HUES6 (cell line): ENCODE results near the gene IQGAP2.
A peak's percentile ranks its signal among the peaks of the same experiment; 100 is the strongest.
"Not testable (repeated sequence)": the region's sequence is repeated elsewhere in the genome, so short reads cannot be mapped to it uniquely, and the experiment has no call there.

ENCODE experiments used
- H3K27ac ChIP-seq: 2 replicates; pipeline ENCODE4 v1.7.0; 2013; ENCODE audit warnings: low read depth, mild to moderate bottlenecking, low read length, inconsistent platforms
- H3K27me3 ChIP-seq: 2 replicates; pipeline ENCODE4 v1.6.1; 2013; ENCODE audit warnings: low read length; ENCODE audit not compliant: control insufficient read depth, insufficient read depth
- H3K36me3 ChIP-seq: 2 replicates; pipeline ENCODE4 v1.6.1; 2013; ENCODE audit warnings: low read length; ENCODE audit not compliant: control insufficient read depth, insufficient read depth
- H3K4me1 ChIP-seq: 2 replicates; pipeline ENCODE4 v1.6.1; 2013; ENCODE audit warnings: low read length; ENCODE audit not compliant: control insufficient read depth, insufficient read depth
- H3K4me3 ChIP-seq: 2 replicates; pipeline ENCODE4 v1.5.1; 2013; ENCODE audit warnings: low read depth, low read length
- H3K9ac ChIP-seq: one replicate; pipeline ENCODE4 v1.6.1; 2013; ENCODE audit warnings: mild to moderate bottlenecking, low read length
- H3K9me3 ChIP-seq: 2 replicates; pipeline ENCODE4 v1.6.1; 2013; ENCODE audit warnings: low read depth, low read length; ENCODE audit not compliant: control insufficient read depth, insufficient read depth

The IQGAP2 gene

GRCh38 chr5:76419597-76420298 is 16.7 kb downstream of the IQGAP2 start:
- Histone ChIP-seq H3K9ac (no peak overlapping the region), H3K27me3 (no peaks in the 10 kb centered on the region), H3K36me3 (no peaks in the 10 kb centered on the region), H3K4me1 (peaks cover 16% of the 10 kb centered on the region), H3K27ac (no peak overlapping the region), H3K9me3 (no peaks in the 10 kb centered on the region), H3K4me3 (no peak overlapping the region)

- peaks cover 41% of the 10 kb centered on the region for H3K4me1 ChIP-seq
- no peak overlapping the region for H3K4me3 ChIP-seq
- no peak overlapping the region for H3K9ac ChIP-seq
- H3K27ac ChIP-seq = no peak overlapping the region
- no peaks in the 10 kb centered on the region for H3K9me3 ChIP-seq
- no peaks in the 10 kb centered on the region for H3K36me3 ChIP-seq
- no peaks in the 10 kb centered on the region for H3K27me3 ChIP-seq
Observed at GRCh38 chr5:76422227-76422626, 19.1 kb downstream of the IQGAP2 start.

GRCh38 chr5:76422742-76423141 is 19.7 kb downstream of the IQGAP2 start:
- no peaks in the 10 kb centered on the region for H3K27me3 ChIP-seq
- H3K36me3 ChIP-seq = no peaks in the 10 kb centered on the region
- no peak overlapping the region for H3K27ac ChIP-seq
- peaks cover 46% of the 10 kb centered on the region for H3K4me1 ChIP-seq
- no peak overlapping the region for H3K9ac ChIP-seq
- no peaks in the 10 kb centered on the region for H3K9me3 ChIP-seq
- no peak overlapping the region for H3K4me3 ChIP-seq

- Histone ChIP-seq H3K9ac (no peak overlapping the region), H3K4me1 (peaks cover 57% of the 10 kb centered on the region), H3K4me3 (no peak overlapping the region), H3K36me3 (no peaks in the 10 kb centered on the region), H3K27me3 (no peaks in the 10 kb centered on the region), H3K27ac (no peak overlapping the region), H3K9me3 (no peaks in the 10 kb centered on the region)
Observed at GRCh38 chr5:76425146-76425545, 22.1 kb downstream of the IQGAP2 start.

GRCh38 chr5:76425928-76426804 is 23.1 kb downstream of the IQGAP2 start:
- Histone ChIP-seq H3K36me3 (no peaks in the 10 kb centered on the region), H3K9ac (peak overlapping the region; percentile 71), H3K9me3 (no peaks in the 10 kb centered on the region), H3K27me3 (no peaks in the 10 kb centered on the region), H3K27ac (peak overlapping the region; percentile 54; the same call in 1 of the 2 replicates), H3K4me3 (peak overlapping the region; percentile 34), H3K4me1 (peaks cover 54% of the 10 kb centered on the region)

GRCh38 chr5:76427206-76428140 is 24.4 kb downstream of the IQGAP2 start:
- H3K4me1 ChIP-seq = peaks cover 51% of the 10 kb centered on the region
- no peaks in the 10 kb centered on the region for H3K27me3 ChIP-seq
- H3K36me3 ChIP-seq = no peaks in the 10 kb centered on the region
- peak overlapping the region; percentile 71 for H3K9ac ChIP-seq
- peak overlapping the region; percentile 34; the same call in 1 of the 2 replicates for H3K4me3 ChIP-seq
- H3K9me3 ChIP-seq = no peaks in the 10 kb centered on the region
- peak overlapping the region; percentile 24; the same call in 1 of the 2 replicates for H3K27ac ChIP-seq

GRCh38 chr5:76428550-76428949 is 25.5 kb downstream of the IQGAP2 start:
- H3K9me3 ChIP-seq, H3K27ac ChIP-seq, H3K4me3 ChIP-seq, H3K27me3 ChIP-seq, H3K36me3 ChIP-seq, H3K9ac ChIP-seq: not testable (repeated sequence)
- peaks cover 60% of the 10 kb centered on the region for H3K4me1 ChIP-seq

GRCh38 chr5:76433261-76433660 is 30.2 kb downstream of the IQGAP2 start:
- peaks cover 3% of the 10 kb centered on the region for H3K9me3 ChIP-seq
- H3K27me3 ChIP-seq = no peaks in the 10 kb centered on the region
- H3K27ac ChIP-seq = no peak overlapping the region
- no peak overlapping the region for H3K4me3 ChIP-seq
- H3K9ac ChIP-seq = no peak overlapping the region
- H3K4me1 ChIP-seq = peaks cover 19% of the 10 kb centered on the region
- H3K36me3 ChIP-seq = no peaks in the 10 kb centered on the region

GRCh38 chr5:76437507-76437906 is 34.4 kb downstream of the IQGAP2 start:
- H3K36me3 ChIP-seq, H3K27me3 ChIP-seq, H3K27ac ChIP-seq, H3K4me3 ChIP-seq, H3K9me3 ChIP-seq, H3K9ac ChIP-seq: not testable (repeated sequence)
- H3K4me1 ChIP-seq = peaks cover 12% of the 10 kb centered on the region

GRCh38 chr5:76438025-76438424 is 34.9 kb downstream of the IQGAP2 start:
- Histone ChIP-seq H3K27ac (no peak overlapping the region), H3K36me3 (no peaks in the 10 kb centered on the region), H3K9ac (no peak overlapping the region), H3K27me3 (no peaks in the 10 kb centered on the region), H3K9me3 (peaks cover 6% of the 10 kb centered on the region), H3K4me1 (peaks cover 6% of the 10 kb centered on the region), H3K4me3 (no peak overlapping the region)
